ENCODE results near the gene BAZ2B.

GRCh38 chr2:159432610-159433009, 183.7 kb downstream of the BAZ2B start:
- TF ChIP-seq CTCF (IDR thresholded peaks at IDR 0.05) (no peak), GATA2 (CRISPR knock-in tag; IDR thresholded peaks at IDR 0.05) (no peak), JUND (IDR thresholded peaks at IDR 0.05) (no peak), TAF1 (IDR thresholded peaks at IDR 0.05; ENCODE audit: borderline replicate concordance, low read depth, low read length) (no peak)
